ENCODE measurements around the gene STMN1. TPM values are rescaled to one million over a fixed set of nuclear protein-coding genes. Genes with fewer than 3 reads are reported as not detected.

The STMN1 gene
- total and polyA plus RNA-seq, 9 of the 15 experiments (the other 6 are each of a cell fraction or from before 2014, with no cell fraction given): 269 to 2,153 (median 595) TPM

DNA sequence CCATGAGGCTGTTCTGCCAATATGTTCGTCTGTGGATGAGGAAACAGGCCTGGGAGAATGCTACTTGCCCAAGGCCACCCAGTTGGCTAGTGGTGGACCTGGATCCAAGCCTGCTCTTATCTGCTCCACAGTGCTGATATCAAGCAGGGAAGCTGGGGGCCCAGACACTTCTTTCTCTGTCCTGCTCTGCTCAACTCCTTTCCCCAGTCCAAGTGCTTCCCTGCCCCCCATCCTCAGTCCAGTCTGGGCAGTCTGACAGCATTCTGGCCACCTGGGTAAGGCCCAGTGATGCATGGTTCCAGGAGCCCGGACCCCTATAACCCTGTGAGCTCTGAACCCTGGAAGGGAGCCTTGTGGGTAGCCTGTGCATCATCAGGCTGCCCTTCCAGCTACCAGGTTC is 26.5 kb downstream of the STMN1 start (continued):
- no peak for TF ChIP-seq ZFX (CRISPR knock-in tag; IDR thresholded peaks at IDR 0.05)
- no peak for TF ChIP-seq TBP (optimal IDR thresholded peaks at IDR 0.05; ENCODE audit: low read depth, low read length)
- no peak for TF ChIP-seq CREM (IDR thresholded peaks at IDR 0.05; ENCODE audit: low read depth)
- no peak for TF ChIP-seq ZNF239 (CRISPR knock-in tag; IDR thresholded peaks at IDR 0.05)
- no peak for TF ChIP-seq TARDBP (IDR thresholded peaks at IDR 0.05)
- TF ChIP-seq, protein P1, sequence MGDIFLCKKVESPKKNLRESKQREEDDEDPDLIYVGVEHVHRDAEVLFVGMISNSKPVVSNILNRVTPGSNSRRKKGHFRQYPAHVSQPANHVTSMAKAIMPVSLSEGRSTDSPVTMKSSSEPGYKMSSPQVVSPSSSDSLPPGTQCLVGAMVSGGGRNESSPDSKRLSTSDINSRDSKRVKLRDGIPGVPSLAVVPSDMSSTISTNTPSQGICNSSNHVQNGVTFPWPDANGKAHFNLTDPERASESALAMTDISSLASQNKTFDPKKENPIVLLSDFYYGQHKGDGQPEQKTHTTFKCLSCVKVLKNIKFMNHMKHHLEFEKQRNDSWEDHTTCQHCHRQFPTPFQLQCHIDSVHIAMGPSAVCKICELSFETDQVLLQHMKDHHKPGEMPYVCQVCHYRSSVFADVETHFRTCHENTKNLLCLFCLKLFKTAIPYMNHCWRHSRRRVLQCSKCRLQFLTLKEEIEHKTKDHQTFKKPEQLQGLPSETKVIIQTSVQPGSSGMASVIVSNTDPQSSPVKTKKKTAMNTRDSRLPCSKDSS (IDR thresholded peaks at IDR 0.05; ENCODE audit: low read depth, partially characterized antibody): no peak
- TF ChIP-seq TRIM24 (IDR thresholded peaks at IDR 0.05): no peak
- no peak for TF ChIP-seq BRD4 (IDR thresholded peaks at IDR 0.05)
- TF ChIP-seq RREB1 (CRISPR knock-in tag; IDR thresholded peaks at IDR 0.05): peak; percentile 23; the same call in 1 of the 2 replicates
- TF ChIP-seq KLF6 (CRISPR knock-in tag; IDR thresholded peaks at IDR 0.05; ENCODE audit: borderline replicate concordance): no peak
- TF ChIP-seq ARID1B (IDR thresholded peaks at IDR 0.05): 0 out of 2 replicates have a peak, but pooled peaks have one; percentile 27
- TF ChIP-seq ZNF589 (CRISPR knock-in tag; IDR thresholded peaks at IDR 0.05; ENCODE audit: low read depth): no peak
- TF ChIP-seq DACH1 (IDR thresholded peaks at IDR 0.05; ENCODE audit: partially characterized antibody): no peak
- no peak for TF ChIP-seq EHMT2 (IDR thresholded peaks at IDR 0.05)
- no peak for TF ChIP-seq PML (IDR thresholded peaks at IDR 0.05; ENCODE audit: low read length)
- no peak for TF ChIP-seq POLR2G (IDR thresholded peaks at IDR 0.05; ENCODE audit: low read depth, low read length)
- TF ChIP-seq TCF3 (CRISPR knock-in tag; IDR thresholded peaks at IDR 0.05): no peak
- no peak for TF ChIP-seq HDAC8 (tag; IDR thresholded peaks at IDR 0.05)
- TF ChIP-seq MITF (IDR thresholded peaks at IDR 0.05): no peak
- TF ChIP-seq, protein P2, sequence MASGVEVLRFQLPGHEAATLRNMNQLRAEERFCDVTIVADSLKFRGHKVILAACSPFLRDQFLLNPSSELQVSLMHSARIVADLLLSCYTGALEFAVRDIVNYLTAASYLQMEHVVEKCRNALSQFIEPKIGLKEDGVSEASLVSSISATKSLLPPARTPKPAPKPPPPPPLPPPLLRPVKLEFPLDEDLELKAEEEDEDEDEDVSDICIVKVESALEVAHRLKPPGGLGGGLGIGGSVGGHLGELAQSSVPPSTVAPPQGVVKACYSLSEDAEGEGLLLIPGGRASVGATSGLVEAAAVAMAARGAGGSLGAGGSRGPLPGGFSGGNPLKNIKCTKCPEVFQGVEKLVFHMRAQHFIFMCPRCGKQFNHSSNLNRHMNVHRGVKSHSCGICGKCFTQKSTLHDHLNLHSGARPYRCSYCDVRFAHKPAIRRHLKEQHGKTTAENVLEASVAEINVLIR (CRISPR knock-in tag; IDR thresholded peaks at IDR 0.05): no peak
- peak; percentile 45; the same call in 1 of the 2 replicates for TF ChIP-seq MYC (IDR thresholded peaks at IDR 0.05; ENCODE audit: low read depth, low read length)
- no peak for TF ChIP-seq MYC (CRISPR knock-in tag; IDR thresholded peaks at IDR 0.05; ENCODE audit: borderline replicate concordance, low read depth)
